ENCODE data around the gene CDH4. TPM values are rescaled to one million over a fixed set of nuclear protein-coding genes. Genes with fewer than 3 reads are reported as not detected.
"Not testable (repeated sequence)": the region's sequence is repeated elsewhere in the genome, so short reads cannot be mapped to it uniquely, and the experiment has no call there.

Gene CDH4
- total RNA-seq, 1 donor from 2014 or later, result not detected

GRCh38 chr20:61454053-61454452, 202.0 kb downstream of the CDH4 start:
- peak; percentile 72 for DNase-seq (ENCODE audit: low spot score)

DNA sequence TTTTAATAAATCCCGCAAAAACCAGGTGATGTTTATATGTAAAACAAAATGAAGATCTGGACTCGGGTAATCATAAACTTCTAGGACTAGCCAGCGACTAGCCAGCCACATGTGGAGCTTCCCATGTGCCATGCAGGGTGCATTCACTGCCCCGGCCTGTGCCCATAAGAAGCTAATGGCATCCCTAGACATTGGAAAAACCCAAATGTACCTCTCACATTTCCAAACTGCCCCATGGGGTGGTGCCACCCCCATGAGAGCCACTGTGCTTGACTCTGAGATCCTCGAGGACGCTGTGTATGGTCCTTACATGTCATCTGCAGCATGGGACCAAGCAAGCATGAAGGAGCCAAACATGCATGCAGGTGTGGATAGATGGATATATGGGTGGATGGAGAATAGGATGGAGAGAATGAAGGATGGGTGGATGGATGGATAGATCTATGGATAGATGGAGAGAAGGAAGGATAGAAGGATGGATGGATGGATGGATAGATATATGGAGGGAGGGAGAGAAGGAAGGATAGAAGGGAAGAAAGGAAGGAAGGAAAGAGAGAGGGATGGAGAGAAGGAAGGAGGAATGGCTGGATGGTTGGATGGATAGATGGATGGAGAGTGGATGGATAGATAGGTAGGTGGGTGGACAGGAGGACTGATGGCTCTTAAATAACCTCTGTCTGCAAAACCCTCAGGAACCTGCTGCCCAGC, 203.6 kb downstream of the CDH4 start:
- no peak for DNase-seq (ENCODE audit: low spot score)

DNA sequence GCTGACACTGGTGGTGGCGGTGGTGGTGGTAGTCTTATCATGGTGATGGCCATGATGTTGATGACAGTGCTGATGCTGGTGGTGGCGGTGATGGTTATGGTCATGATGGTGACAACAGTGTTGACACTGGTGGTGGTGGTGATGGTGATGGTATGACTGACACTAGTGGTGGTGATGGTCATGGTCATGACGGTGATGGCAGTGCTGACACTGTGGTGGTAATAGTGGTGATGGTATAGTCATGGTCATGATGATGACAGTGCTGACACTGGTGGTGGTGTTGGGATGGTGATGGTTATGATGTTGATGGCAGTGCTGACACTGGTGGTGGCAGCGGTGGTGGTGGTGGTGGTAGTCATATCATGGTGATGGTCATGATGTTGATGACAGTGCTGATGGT, 205.7 kb downstream of the CDH4 start:
- DNase-seq (ENCODE audit: low spot score), result peak; percentile 53

- no peak for DNase-seq (ENCODE audit: low spot score)
Observed at GRCh38 chr20:61458146-61458746, 206.2 kb downstream of the CDH4 start.

GRCh38 chr20:61459266-61459665, 207.2 kb downstream of the CDH4 start:
- DNase-seq (ENCODE audit: low spot score), result peak; percentile 76

DNA sequence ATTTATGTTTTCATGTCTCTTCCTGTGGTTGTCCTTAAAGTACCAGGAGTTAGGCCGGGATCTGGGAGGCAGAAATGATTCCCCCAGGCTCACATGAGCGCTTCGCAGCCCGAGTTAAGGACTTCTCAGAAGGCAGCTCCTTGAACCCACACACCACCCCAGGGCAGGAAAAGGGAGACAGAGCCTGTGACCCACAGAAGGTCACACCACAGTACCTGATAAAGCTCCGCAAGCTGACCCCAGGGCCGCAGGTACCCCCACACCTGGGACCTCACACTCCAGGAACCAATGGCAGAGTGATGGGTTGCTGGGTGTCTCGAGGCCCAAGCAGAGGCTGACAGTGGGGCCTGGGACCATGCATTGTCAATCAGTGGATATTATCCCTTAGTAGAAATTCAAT, 207.6 kb downstream of the CDH4 start:
- no peak for DNase-seq (ENCODE audit: low spot score)

DNA sequence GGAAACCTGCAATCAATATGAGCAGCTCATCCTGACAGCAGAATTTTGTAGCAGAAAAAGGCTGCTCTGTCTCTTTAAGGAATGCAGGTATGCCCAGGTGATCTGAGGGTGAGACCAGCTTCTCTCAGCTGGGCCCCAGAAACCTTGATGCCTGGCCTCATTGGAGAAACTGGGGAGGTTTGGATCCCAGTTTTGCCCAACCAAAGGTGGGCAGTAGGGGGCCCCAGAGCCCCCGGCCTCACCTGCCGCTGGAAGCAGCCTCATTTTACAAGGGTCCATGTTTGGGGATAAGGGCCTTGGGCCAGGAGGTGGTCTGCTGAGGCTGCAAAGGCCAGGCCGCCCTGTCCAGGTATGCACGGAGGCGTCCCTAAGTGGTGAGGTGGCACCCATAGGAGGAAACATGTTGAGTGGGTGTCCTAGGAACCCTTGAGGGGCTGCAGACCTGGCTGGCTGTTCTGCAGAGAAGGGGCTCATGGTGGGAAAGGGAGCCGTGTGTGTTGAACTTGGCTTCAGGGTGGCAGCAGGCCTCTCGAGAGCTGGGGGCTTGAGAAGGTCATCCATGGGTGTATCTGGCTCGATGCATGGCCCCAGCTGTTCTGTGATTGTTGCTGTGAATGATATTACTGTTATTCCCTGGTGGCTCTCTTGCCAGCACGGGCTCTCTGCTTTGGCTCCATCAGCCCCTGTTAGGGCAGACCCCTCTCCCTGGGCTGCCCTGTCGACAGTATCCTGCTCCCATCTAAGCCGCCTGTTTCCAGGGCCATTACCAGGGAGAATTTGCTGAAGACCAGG, 208.4 kb downstream of the CDH4 start:
- no peak for DNase-seq (ENCODE audit: low spot score)

DNA sequence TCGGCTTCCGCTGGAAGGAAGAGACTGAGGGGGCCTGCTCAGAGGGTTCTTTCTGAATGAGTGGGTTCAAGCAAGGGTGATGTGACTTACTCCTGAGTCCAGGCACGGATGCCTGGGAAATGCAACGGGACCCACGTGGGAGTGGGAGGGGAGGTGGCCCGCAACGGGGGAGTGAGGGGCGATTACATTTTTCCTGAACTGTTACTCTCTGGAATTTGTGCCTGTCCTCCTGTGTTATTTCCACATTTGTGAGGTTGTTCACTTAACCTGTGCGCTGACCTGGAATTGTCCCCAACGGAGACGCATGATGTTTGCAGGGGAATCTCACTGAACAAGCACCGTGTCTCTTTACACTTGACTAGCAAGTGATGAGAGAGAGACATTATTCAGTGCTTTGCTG, 209.4 kb downstream of the CDH4 start:
- no peak for DNase-seq (ENCODE audit: low spot score)

GRCh38 chr20:61464307-61465303, 212.5 kb downstream of the CDH4 start:
- no peak for DNase-seq (ENCODE audit: low spot score)

- DNase-seq (ENCODE audit: low spot score), result no peak
Observed at GRCh38 chr20:61475729-61476128, 223.7 kb downstream of the CDH4 start.

DNA sequence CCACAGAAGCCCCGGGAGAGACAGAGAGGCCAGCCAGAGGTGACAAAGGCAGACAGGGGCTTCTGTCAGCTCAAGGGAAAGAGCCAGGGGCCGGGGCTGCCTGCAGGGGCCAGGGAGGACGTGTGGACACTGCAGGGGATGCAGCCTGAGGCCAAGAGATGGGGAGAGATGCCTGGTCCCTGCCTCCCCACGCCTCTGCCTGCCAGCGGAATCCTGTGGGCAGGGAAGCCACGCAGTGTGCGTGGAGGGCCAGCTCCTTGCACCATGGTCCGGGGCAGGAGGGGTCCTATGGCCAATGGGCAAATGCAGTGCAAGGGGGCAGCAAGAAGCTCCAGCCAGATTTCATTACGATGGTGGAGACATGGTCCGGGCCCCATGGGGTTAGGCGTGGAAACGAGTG, 224.9 kb downstream of the CDH4 start:
- DNase-seq (ENCODE audit: low spot score), result no peak

DNA sequence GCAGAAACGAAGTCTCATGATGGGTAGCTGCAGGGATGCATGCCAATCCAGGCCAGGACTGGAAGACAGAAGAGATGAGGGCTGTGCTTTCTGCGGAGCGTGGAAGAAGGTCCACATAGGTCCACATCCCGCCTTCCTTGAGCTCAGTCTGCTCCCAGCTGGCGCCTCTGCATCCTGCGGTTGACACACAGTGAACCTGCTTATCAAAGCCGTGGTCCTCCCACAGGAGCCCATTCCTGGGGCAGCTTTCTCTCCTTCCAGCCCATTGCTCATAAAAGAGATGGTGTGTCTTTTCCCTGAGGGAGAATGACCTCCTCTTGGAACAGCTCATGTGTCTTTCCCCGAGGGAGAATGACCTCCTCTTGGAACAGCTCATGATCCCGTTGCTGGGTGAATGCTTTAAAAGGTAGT, 225.4 kb downstream of the CDH4 start:
- DNase-seq (ENCODE audit: low spot score), result no peak

DNA sequence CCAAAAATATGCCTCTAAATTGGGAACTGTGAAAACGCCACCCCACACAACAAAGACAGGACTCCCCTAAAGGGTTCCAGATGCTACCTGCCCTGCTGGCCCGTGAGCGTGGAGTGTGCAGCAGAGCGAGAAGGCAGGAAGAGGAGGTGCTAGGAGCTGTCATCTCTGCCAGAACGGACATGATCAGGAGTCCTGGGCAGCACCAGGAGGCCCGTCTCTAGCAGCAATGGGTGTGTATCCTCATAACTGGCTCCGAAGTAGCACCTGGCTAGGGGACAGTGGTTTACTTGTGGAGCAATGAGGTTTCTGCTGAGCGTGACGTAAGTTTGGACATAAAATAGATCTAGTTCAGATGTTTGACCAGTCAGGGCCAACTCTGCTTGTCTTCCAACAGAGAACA, 226.0 kb downstream of the CDH4 start:
- DNase-seq (ENCODE audit: low spot score), result no peak

DNA sequence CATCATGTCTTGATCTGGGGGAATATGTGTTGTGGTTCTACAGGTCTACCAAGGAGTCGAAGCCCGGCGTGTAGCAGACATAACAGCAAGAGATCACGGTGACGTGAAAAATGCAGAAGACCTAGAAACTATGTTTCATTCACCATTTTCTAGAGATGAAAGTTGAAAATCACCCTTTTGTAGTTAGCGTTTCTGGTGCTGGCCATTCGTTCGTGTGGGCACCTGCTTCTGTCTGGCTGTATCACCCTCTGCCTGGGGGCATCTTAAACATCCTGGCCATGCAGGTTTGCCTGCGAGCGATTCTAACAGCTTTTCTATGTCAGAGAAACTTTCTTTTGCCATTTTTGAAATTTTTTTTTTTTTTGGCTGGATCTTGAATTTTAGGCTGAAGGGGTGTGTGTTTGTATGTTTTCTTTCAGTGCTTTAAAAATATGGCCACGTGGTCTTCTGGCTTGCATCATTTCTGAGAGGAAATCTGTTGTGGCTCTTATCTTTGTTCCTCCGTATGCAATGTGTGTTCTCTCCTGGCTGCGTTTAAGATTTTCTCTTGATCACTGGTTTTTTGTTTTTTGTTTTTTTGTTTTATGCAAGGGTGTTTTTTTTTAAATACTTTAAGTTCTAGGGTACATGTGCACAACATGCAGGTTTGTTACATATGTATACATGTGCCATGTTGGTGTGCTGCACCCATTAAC, 226.7 kb downstream of the CDH4 start:
- DNase-seq (ENCODE audit: low spot score), result no peak

GRCh38 chr20:61479433-61479832, 227.4 kb downstream of the CDH4 start:
- not testable (repeated sequence) for DNase-seq (ENCODE audit: low spot score)

DNA sequence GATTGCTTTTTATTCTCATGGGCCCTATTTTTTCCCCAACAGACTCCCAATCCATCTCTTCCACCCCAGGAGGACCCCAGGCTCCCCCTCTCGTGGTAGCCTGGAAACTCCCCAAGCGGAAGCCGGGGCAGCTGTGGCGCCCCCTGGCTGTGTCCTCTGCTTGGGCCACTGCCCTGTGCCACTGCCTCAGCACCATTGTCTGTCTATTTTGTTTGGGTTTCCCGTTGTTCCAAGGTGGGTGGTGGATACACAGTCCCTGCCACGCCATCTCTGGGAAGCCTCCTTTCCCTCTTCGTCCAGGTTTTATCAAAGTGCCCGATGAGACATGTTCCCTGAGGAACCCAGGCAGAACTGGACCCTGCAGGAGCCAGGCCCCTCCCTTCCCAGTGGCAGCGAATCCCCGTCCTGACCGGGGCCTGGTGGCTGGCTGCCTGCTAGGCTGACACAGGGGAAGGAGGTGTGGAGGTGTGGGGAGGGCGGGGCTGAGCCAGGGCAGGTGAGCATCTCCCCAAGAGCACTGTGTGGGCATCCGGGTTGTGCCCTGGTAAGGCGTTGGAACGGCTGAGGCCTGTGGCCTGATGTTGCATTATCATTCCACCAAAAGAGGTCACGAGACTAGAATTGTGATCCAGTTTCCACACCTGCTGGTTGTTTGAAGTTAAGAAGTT, 228.2 kb downstream of the CDH4 start:
- DNase-seq (ENCODE audit: low spot score), result no peak

GRCh38 chr20:61482056-61482887, 230.2 kb downstream of the CDH4 start:
- DNase-seq (ENCODE audit: low spot score), result no peak

DNA sequence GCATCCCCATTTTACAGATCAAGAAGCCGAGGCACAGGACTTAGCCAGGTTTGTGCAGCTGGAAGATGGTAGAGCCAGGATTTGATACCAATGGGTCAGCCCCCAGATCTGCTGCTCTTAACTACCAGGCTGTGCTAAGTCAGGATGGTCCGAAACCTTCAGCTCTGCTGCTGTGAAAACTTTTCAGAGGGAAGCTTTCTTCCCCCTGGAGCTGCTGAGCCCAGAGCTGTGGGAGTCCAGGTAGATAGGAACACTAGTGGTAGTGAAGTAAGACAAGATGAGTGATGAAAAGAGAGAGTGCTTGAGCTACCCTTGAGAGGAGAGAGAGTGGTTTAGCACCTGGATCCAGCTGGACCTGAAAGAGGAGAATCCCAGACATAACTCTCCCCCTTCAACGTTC, 230.8 kb downstream of the CDH4 start:
- DNase-seq (ENCODE audit: low spot score), result no peak

Measured in mesenteric fat pad (tissue), 1 donor.